Brain microvascular endothelial cell (primary cell): Measurements from ENCODE around the gene FRMPD4.

Experiments
- DNase-seq: peaks from one replicate; pipeline ENCODE4 v3.0.0-alpha.2; 2020
- H3K27ac ChIP-seq: fragments of 250-450 bp; sonication (Bioruptor Pico); 2 replicates; pipeline ENCODE4 v1.5.1; 2020; ENCODE audit warnings: mild to moderate bottlenecking, moderate library complexity
- H3K27me3 ChIP-seq: fragments of 250-450 bp; sonication (Bioruptor Pico); replicated peaks from 2 replicates; pipeline ENCODE4 v1.5.1; 2020; ENCODE audit warnings: mild to moderate bottlenecking
- H3K36me3 ChIP-seq: fragments of 250-450 bp; sonication (Bioruptor Pico); replicated peaks from 2 replicates; pipeline ENCODE4 v1.5.1; 2020; ENCODE audit warnings: mild to moderate bottlenecking
- H3K4me3 ChIP-seq: 2 replicates; pipeline ENCODE4 v1.5.1; 2011; ENCODE audit warnings: low read depth, mild to moderate bottlenecking, control low read depth, low read length, moderate library complexity
- CTCF ChIP-seq: IDR thresholded peaks from 2 replicates; pipeline ENCODE4 v1.5.1; 2011; ENCODE audit warnings: low read depth, mild to moderate bottlenecking, moderate library complexity, low read length, control low read depth, inconsistent platforms; ENCODE audit errors: missing control alignments
- in situ Hi-C: cut with HindIII; loops from 2 replicates; pipeline ENCODE4 v1.10.0; 2017; ENCODE audit warnings: low sequenced_read_pairs, low pct_ligation_motif_present

FRMPD4 gene

GRCh38 chrX:12426420-12426819 is 288.1 kb downstream of the FRMPD4 start:
- DNase-seq: no peak
- no peak for TF ChIP-seq CTCF
- Histone ChIP-seq H3K27ac (no peak overlapping the region), H3K4me3 (no peak overlapping the region), H3K27me3 (no peaks in the 10 kb centered on the region), H3K36me3 (no peaks in the 10 kb centered on the region)
- in situ Hi-C loops: no loop called here

GRCh38 chrX:12434493-12434892 is 296.2 kb downstream of the FRMPD4 start:
- H3K27ac ChIP-seq: no peak overlapping the region
- no peak for TF ChIP-seq CTCF
- DNase-seq: no peak
- no peaks in the 10 kb centered on the region for H3K27me3 ChIP-seq
- in situ Hi-C loops: no loop called here
- no peaks in the 10 kb centered on the region for H3K36me3 ChIP-seq
- H3K4me3 ChIP-seq: no peak overlapping the region

- Histone ChIP-seq H3K36me3 (no peaks in the 10 kb centered on the region), H3K27me3 (no peaks in the 10 kb centered on the region), H3K4me3 (no peak overlapping the region), H3K27ac (no peak overlapping the region)
- TF ChIP-seq CTCF: no peak
- in situ Hi-C loops: no loop called here
- no peak for DNase-seq
These were observed 301.1 kb downstream of the FRMPD4 start for GRCh38 chrX:12439416-12439815.

- H3K4me3 ChIP-seq: no peak overlapping the region
- TF ChIP-seq CTCF: no peak
- no peaks in the 10 kb centered on the region for H3K27me3 ChIP-seq
- in situ Hi-C loops: no loop called here
- DNase-seq: no peak
- H3K27ac ChIP-seq: no peak overlapping the region
- H3K36me3 ChIP-seq: no peaks in the 10 kb centered on the region
These were observed 302.0 kb downstream of the FRMPD4 start for GRCh38 chrX:12440246-12440645.

GRCh38 chrX:12441381-12442128 is 303.3 kb downstream of the FRMPD4 start:
- peak; percentile 64 for DNase-seq
- Histone ChIP-seq H3K27ac (no peak overlapping the region), H3K27me3 (no peaks in the 10 kb centered on the region), H3K36me3 (no peaks in the 10 kb centered on the region), H3K4me3 (no peak overlapping the region)
- in situ Hi-C loops: no loop called here
- no peak for TF ChIP-seq CTCF
